Panc1 (cell line): ENCODE measurements around the gene TRIM37.

Experiments used
- POLR2AphosphoS5 ChIP-seq: IDR thresholded peaks from 2 replicates; pipeline ENCODE4 v1.6.1; 2012; ENCODE audit warnings: mild to moderate bottlenecking, low read depth, low read length, moderate library complexity
- TF ChIP-seq, protein P1 (sequence below): fragments of 450-650 bp; IDR thresholded peaks from 2 replicates; pipeline ENCODE4 v1.5.1; 2017; ENCODE audit warnings: mild to moderate bottlenecking

- no peak for TF ChIP-seq POLR2AphosphoS5
- TF ChIP-seq, protein P1, sequence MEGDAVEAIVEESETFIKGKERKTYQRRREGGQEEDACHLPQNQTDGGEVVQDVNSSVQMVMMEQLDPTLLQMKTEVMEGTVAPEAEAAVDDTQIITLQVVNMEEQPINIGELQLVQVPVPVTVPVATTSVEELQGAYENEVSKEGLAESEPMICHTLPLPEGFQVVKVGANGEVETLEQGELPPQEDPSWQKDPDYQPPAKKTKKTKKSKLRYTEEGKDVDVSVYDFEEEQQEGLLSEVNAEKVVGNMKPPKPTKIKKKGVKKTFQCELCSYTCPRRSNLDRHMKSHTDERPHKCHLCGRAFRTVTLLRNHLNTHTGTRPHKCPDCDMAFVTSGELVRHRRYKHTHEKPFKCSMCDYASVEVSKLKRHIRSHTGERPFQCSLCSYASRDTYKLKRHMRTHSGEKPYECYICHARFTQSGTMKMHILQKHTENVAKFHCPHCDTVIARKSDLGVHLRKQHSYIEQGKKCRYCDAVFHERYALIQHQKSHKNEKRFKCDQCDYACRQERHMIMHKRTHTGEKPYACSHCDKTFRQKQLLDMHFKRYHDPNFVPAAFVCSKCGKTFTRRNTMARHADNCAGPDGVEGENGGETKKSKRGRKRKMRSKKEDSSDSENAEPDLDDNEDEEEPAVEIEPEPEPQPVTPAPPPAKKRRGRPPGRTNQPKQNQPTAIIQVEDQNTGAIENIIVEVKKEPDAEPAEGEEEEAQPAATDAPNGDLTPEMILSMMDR, result no peak
Measured at GRCh38 chr17:59129814-59130213, 23.1 kb upstream of the TRIM37 start.
